Fibroblast of skin of scalp (primary cell): ENCODE data around the gene WDR88.
"Not testable (repeated sequence)": the region's sequence is repeated elsewhere in the genome, so short reads cannot be mapped to it uniquely, and the experiment has no call there.

ENCODE experiments used
- DNase-seq: peaks from one replicate; pipeline ENCODE4 v3.0.0-alpha.2; 2013

The WDR88 gene

GRCh38 chr19:33130433-33130832, 1.5 kb upstream of the WDR88 start:
- no peak for DNase-seq

- no peak for DNase-seq
These were observed 511 bp downstream of the WDR88 start for GRCh38 chr19:33132425-33132824.

- peak; percentile 10 for DNase-seq
These were observed 1.6 kb downstream of the WDR88 start for GRCh38 chr19:33133438-33134031.

- no peak for DNase-seq
These were observed 2.7 kb downstream of the WDR88 start for GRCh38 chr19:33134571-33135041.

- no peak for DNase-seq
These were observed 7.3 kb downstream of the WDR88 start for GRCh38 chr19:33139165-33139564.

GRCh38 chr19:33143897-33144405, 12.0 kb downstream of the WDR88 start:
- DNase-seq, result peak; percentile 56

- no peak for DNase-seq
These were observed 14.3 kb downstream of the WDR88 start for GRCh38 chr19:33146209-33146608.

GRCh38 chr19:33147538-33147937, 15.6 kb downstream of the WDR88 start:
- DNase-seq, result no peak

GRCh38 chr19:33150852-33151518, 19.1 kb downstream of the WDR88 start:
- no peak for DNase-seq

- DNase-seq, result no peak
These were observed 20.3 kb downstream of the WDR88 start for GRCh38 chr19:33152176-33152575.

- not testable (repeated sequence) for DNase-seq
These were observed 20.7 kb downstream of the WDR88 start for GRCh38 chr19:33152625-33153024.

- DNase-seq, result not testable (repeated sequence)
These were observed 22.4 kb downstream of the WDR88 start for GRCh38 chr19:33154313-33154712.

GRCh38 chr19:33156334-33156733, 24.4 kb downstream of the WDR88 start:
- peak; percentile 47 for DNase-seq

GRCh38 chr19:33157906-33158305, 26.0 kb downstream of the WDR88 start:
- DNase-seq, result no peak

- no peak for DNase-seq
These were observed 26.5 kb downstream of the WDR88 start for GRCh38 chr19:33158365-33158764.

GRCh38 chr19:33159149-33159548, 27.2 kb downstream of the WDR88 start:
- no peak for DNase-seq

- DNase-seq, result no peak
These were observed 28.0 kb downstream of the WDR88 start for GRCh38 chr19:33159893-33160292.

- no peak for DNase-seq
These were observed 29.3 kb downstream of the WDR88 start for GRCh38 chr19:33161201-33161600.

- DNase-seq, result no peak
These were observed 31.6 kb downstream of the WDR88 start for GRCh38 chr19:33163481-33163880.

GRCh38 chr19:33166037-33166436, 34.1 kb downstream of the WDR88 start:
- DNase-seq, result not testable (repeated sequence)

GRCh38 chr19:33167438-33167837, 35.5 kb downstream of the WDR88 start:
- no peak for DNase-seq

GRCh38 chr19:33168528-33168927, 36.6 kb downstream of the WDR88 start:
- no peak for DNase-seq

- DNase-seq, result no peak
These were observed 39.4 kb downstream of the WDR88 start for GRCh38 chr19:33171222-33171795.

- DNase-seq, result peak; percentile 67
These were observed 40.0 kb downstream of the WDR88 start for GRCh38 chr19:33171916-33172359.
